SK-N-SH (cell line): ENCODE data around the gene CNTN4. TPM values are rescaled to one million over a fixed set of nuclear protein-coding genes. Genes with fewer than 3 reads are reported as not detected.

Experiments used
- CTCF ChIA-PET: fragments of 300-600, 350-600 bp; formaldehyde crosslinking; extraction: SDS; loops from one replicate; lab custom pipeline; 2021; lab: Yijun Ruan, JAX
- POLR2A ChIA-PET: fragments of 350-600 bp; sonication (Branson Sonifier 250); formaldehyde crosslinking; extraction: SDS; loops from one replicate; lab custom pipeline; 2020; ENCODE audit warnings: antibody characterized with exemption, inconsistent platforms; lab: Yijun Ruan, JAX
- DNase-seq: peaks from one replicate; pipeline ENCODE4 v3.0.0; 2012
- H2AFZ ChIP-seq: fragments of 200-600 bp; sonication (generic); 2 replicates; pipeline ENCODE4 v1.8.1; 2016; ENCODE audit warnings: antibody characterized with exemption, mild to moderate bottlenecking, low read depth
- H3F3A ChIP-seq: fragments of 200-600 bp; sonication (generic); replicated peaks from 2 replicates; pipeline ENCODE3; 2016; ENCODE audit warnings: antibody characterized with exemption, mild to moderate bottlenecking; ENCODE audit not compliant: insufficient read depth
- H3K27ac ChIP-seq, 2 experiments: fragments of 200-500 bp in 1 of 2; fragments of 200-600 bp in 1 of 2; sonication (Bioruptor generic) in 1 of 2; sonication (generic), shearing (Covaris generic) in 1 of 2; 2 replicates each; pipeline versions ENCODE4 v1.5.1 to v1.6.1; 2014 to 2016; ENCODE audit warnings: low read depth in 2 of 2, inconsistent platforms in 1 of 2, low read length in 1 of 2, mild to moderate bottlenecking in 1 of 2, mixed read lengths in 1 of 2
- H3K27me3 ChIP-seq: fragments of 200-600 bp; sonication (generic), shearing (Covaris generic); 2 replicates; pipeline ENCODE4 v1.6.1; 2016; ENCODE audit warnings: mixed run types; ENCODE audit not compliant: insufficient read depth
- H3K36me3 ChIP-seq, 2 experiments: fragments of 200-500 bp in 1 of 2; fragments of 200-600 bp in 1 of 2; sonication (Bioruptor generic) in 1 of 2; sonication (generic) in 1 of 2; replicated peaks in 1 of 2; 2 replicates each; pipeline versions ENCODE3 to v1.5.1; 2014 to 2016; ENCODE audit warnings: low read length in 1 of 2, mild to moderate bottlenecking in 1 of 2; ENCODE audit not compliant: insufficient read depth in 2 of 2, control insufficient read depth in 1 of 2
- H3K4me1 ChIP-seq, 2 experiments: fragments of 200-500 bp in 1 of 2; fragments of 200-600 bp in 1 of 2; sonication (Bioruptor generic) in 1 of 2; sonication (generic), shearing (Covaris generic) in 1 of 2; 2 replicates each; pipeline versions ENCODE4 v1.5.1 to v1.6.1; 2014 to 2016; ENCODE audit warnings: low read depth in 1 of 2, low read length in 1 of 2, mixed run types in 1 of 2; ENCODE audit not compliant: insufficient read depth in 2 of 2, control insufficient read depth in 1 of 2
- H3K4me2 ChIP-seq: fragments of 200-600 bp; sonication (generic), shearing (Covaris generic); 2 replicates; pipeline ENCODE4 v1.6.1; 2017; ENCODE audit warnings: mixed run types
- H3K4me3 ChIP-seq, 2 experiments: fragments of 200-500 bp in 1 of 2; fragments of 200-600 bp in 1 of 2; sonication (Bioruptor generic) in 1 of 2; sonication (generic), shearing (Covaris generic) in 1 of 2; 2 replicates each; pipeline versions ENCODE4 v1.5.1 to v1.8.1; 2014 to 2016; ENCODE audit warnings: low read depth in 2 of 2, inconsistent platforms in 1 of 2, low read length in 1 of 2, mild to moderate bottlenecking in 1 of 2, mixed read lengths in 1 of 2, moderate library complexity in 1 of 2
- H3K79me2 ChIP-seq: fragments of 200-600 bp; sonication (generic); 2 replicates; pipeline ENCODE4 v1.8.1; 2017; ENCODE audit warnings: mild to moderate bottlenecking; ENCODE audit not compliant: insufficient read depth
- H3K9ac ChIP-seq: fragments of 200-600 bp; sonication (generic); 2 replicates; pipeline ENCODE4 v1.6.1; 2017; ENCODE audit warnings: mixed run types
- H3K9me2 ChIP-seq: fragments of 200-600 bp; sonication (generic); 2 replicates; pipeline ENCODE4 v1.6.1; 2017; ENCODE audit warnings: mixed run types
- H3K9me3 ChIP-seq: fragments of 200-600 bp; sonication (generic); 2 replicates; pipeline ENCODE4 v1.6.1; 2017; ENCODE audit warnings: mixed run types, mild to moderate bottlenecking, moderate library complexity
- H4K20me1 ChIP-seq: fragments of 200-600 bp; sonication (generic); 2 replicates; pipeline ENCODE4 v1.6.1; 2017; ENCODE audit warnings: mild to moderate bottlenecking, mixed run types; ENCODE audit not compliant: insufficient read depth
- CHD2 ChIP-seq: fragments of 150-350 bp; IDR thresholded peaks from 2 replicates; pipeline ENCODE4 v1.6.1; 2018; ENCODE audit warnings: low read length; ENCODE audit not compliant: partially characterized antibody
- ELF1 ChIP-seq: IDR thresholded peaks from 2 replicates; pipeline ENCODE4 v1.4.0; 2012
- EP300 ChIP-seq, 2 experiments: IDR thresholded peaks; 2 replicates each; pipeline versions ENCODE4 v1.4.0 to v1.6.1; 2012; ENCODE audit warnings: borderline replicate concordance in 1 of 2, low read depth in 1 of 2, low read length in 1 of 2
- FOSL2 ChIP-seq: IDR thresholded peaks from 2 replicates; pipeline ENCODE4 v1.4.0; 2012; ENCODE audit warnings: low read depth, mild to moderate bottlenecking, moderate library complexity, borderline replicate concordance
- FOXM1 ChIP-seq: IDR thresholded peaks from 2 replicates; pipeline ENCODE4 v1.4.0; 2012; ENCODE audit warnings: low read depth, mild to moderate bottlenecking
- GATA2 ChIP-seq: sonication (generic); formaldehyde crosslinking; IDR thresholded peaks from 2 replicates; pipeline ENCODE4 v1.5.0; 2020; ENCODE audit warnings: mild to moderate bottlenecking, missing genetic modification reagents
- MEF2A ChIP-seq: IDR thresholded peaks from 2 replicates; pipeline ENCODE4 v1.4.0; 2012; ENCODE audit warnings: low read depth, borderline replicate concordance
- NFIC ChIP-seq: IDR thresholded peaks from 2 replicates; pipeline ENCODE4 v1.4.0; 2012; ENCODE audit warnings: borderline replicate concordance
- POLR2AphosphoS5 ChIP-seq: IDR thresholded peaks from 2 replicates; pipeline ENCODE4 v1.6.1; 2012; ENCODE audit warnings: low read depth, low read length
- RCOR1 ChIP-seq: fragments of 150-350 bp; IDR thresholded peaks from 2 replicates; pipeline ENCODE4 v1.6.1; 2017; ENCODE audit warnings: antibody characterized with exemption, low read length
- REST ChIP-seq: IDR thresholded peaks from 2 replicates; pipeline ENCODE4 v1.6.1; 2012; ENCODE audit warnings: mild to moderate bottlenecking, low read depth, low read length, moderate library complexity
- RXRA ChIP-seq: IDR thresholded peaks from 2 replicates; pipeline ENCODE4 v1.4.0; 2012; ENCODE audit warnings: low read depth, mild to moderate bottlenecking, borderline replicate concordance
- SMC3 ChIP-seq: IDR thresholded peaks from 2 replicates; pipeline ENCODE4 v1.6.1; 2012; ENCODE audit warnings: low read depth, low read length, improper control_type of control experiment
- TAF1 ChIP-seq: IDR thresholded peaks from 2 replicates; pipeline ENCODE4 v1.6.1; 2012; ENCODE audit warnings: low read depth, mild to moderate bottlenecking, low read length, moderate library complexity, borderline replicate concordance
- TCF12 ChIP-seq: IDR thresholded peaks from 2 replicates; pipeline ENCODE4 v1.4.0; 2012
- TEAD4 ChIP-seq: IDR thresholded peaks from 2 replicates; pipeline ENCODE4 v1.4.0; 2012; ENCODE audit warnings: mild to moderate bottlenecking, borderline replicate concordance; ENCODE audit not compliant: insufficient read depth
- YY1 ChIP-seq: IDR thresholded peaks from 2 replicates; pipeline ENCODE4 v1.4.0; 2012; ENCODE audit warnings: low read depth, mild to moderate bottlenecking
- WGBS: methylation state at CpG from one replicate; pipeline ENCODE4 v1.1.6; 2017; ENCODE audit warnings: low lambda C conversion rate; 5-methylcytosine and 5-hydroxymethylcytosine counted together
- polyA plus RNA-seq, 3 experiments: library from polyadenylated mRNA; depleted of rRNA; stranded (reverse); fragments of >200 nt; gene quantifications; 2 replicates each; pipeline ENCODE4 v1.2.3, GENCODE V29; 2012
- TF ChIP-seq, protein P1 (sequence below): fragments of 150-350 bp; IDR thresholded peaks from 2 replicates; pipeline ENCODE4 v1.6.1; 2017; ENCODE audit warnings: antibody characterized with exemption, low read length, low read depth, borderline replicate concordance
- TF ChIP-seq, protein P2 (sequence below): IDR thresholded peaks from 2 replicates; pipeline ENCODE4 v1.4.0; 2012; ENCODE audit warnings: low read depth, borderline replicate concordance

The CNTN4 gene
- polyA plus RNA-seq, 1 of the 3 experiments (the other 2 are of a cell fraction) = 0.12 TPM

- H3K4me3 ChIP-seq = no peak overlapping the region
- no peaks in the 10 kb centered on the region for H3K36me3 ChIP-seq
- no peaks in the 10 kb centered on the region for H3F3A ChIP-seq
- ChIA-PET CTCF (no interaction called here), POLR2A (no interaction called here)
- no peaks in the 10 kb centered on the region for H3K9me2 ChIP-seq
- no peak overlapping the region for H3K27ac ChIP-seq
- H3K4me1 ChIP-seq = no peaks in the 10 kb centered on the region
- no peak for DNase-seq
- H3K9ac ChIP-seq = no peak overlapping the region
- no peaks in the 10 kb centered on the region for H3K79me2 ChIP-seq
- no peaks in the 10 kb centered on the region for H3K27me3 ChIP-seq
- no peak overlapping the region for H2AFZ ChIP-seq
- WGBS = 40% methylated on average over 2 of the region's 2 CpGs
- H3K9me3 ChIP-seq = no peaks in the 10 kb centered on the region; the same call in 1 of the 2 replicates
- TF ChIP-seq SMC3 (no peak), TAF1 (no peak), FOSL2 (no peak), TEAD4 (no peak), EP300 (IDR thresholded peaks at IDR 0.05; ENCODE audit: borderline replicate concordance in 1 of 2, low read depth in 1 of 2, low read length in 1 of 2) (no peak), NFIC (no peak), POLR2AphosphoS5 (no peak), RCOR1 (no peak), MEF2A (no peak), YY1 (no peak), CHD2 (no peak), REST (no peak), FOXM1 (no peak), RXRA (no peak), ELF1 (no peak), TCF12 (no peak), GATA2 (CRISPR knock-in tag) (no peak)
- TF ChIP-seq, protein P1, sequence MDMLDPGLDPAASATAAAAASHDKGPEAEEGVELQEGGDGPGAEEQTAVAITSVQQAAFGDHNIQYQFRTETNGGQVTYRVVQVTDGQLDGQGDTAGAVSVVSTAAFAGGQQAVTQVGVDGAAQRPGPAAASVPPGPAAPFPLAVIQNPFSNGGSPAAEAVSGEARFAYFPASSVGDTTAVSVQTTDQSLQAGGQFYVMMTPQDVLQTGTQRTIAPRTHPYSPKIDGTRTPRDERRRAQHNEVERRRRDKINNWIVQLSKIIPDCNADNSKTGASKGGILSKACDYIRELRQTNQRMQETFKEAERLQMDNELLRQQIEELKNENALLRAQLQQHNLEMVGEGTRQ = no peak
- TF ChIP-seq, protein P2, sequence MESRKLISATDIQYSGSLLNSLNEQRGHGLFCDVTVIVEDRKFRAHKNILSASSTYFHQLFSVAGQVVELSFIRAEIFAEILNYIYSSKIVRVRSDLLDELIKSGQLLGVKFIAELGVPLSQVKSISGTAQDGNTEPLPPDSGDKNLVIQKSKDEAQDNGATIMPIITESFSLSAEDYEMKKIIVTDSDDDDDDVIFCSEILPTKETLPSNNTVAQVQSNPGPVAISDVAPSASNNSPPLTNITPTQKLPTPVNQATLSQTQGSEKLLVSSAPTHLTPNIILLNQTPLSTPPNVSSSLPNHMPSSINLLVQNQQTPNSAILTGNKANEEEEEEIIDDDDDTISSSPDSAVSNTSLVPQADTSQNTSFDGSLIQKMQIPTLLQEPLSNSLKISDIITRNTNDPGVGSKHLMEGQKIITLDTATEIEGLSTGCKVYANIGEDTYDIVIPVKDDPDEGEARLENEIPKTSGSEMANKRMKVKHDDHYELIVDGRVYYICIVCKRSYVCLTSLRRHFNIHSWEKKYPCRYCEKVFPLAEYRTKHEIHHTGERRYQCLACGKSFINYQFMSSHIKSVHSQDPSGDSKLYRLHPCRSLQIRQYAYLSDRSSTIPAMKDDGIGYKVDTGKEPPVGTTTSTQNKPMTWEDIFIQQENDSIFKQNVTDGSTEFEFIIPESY = no peak
- no peak overlapping the region for H3K4me2 ChIP-seq
- H4K20me1 ChIP-seq = no peaks in the 10 kb centered on the region
Measured at GRCh38 chr3:2458816-2459215, 360.1 kb downstream of the CNTN4 start.
